H1 (cell line): ENCODE measurements around the gene NFKB1. TPM values are rescaled to one million over a fixed set of nuclear protein-coding genes. Genes with fewer than 3 reads are reported as not detected.

Experiments
- ATF2 ChIP-seq: IDR thresholded peaks from 2 replicates; pipeline ENCODE4 v1.6.1; 2012; ENCODE audit warnings: low read length, inconsistent platforms
- CHD1 ChIP-seq: IDR thresholded peaks from 2 replicates; pipeline ENCODE4 v1.6.1; 2012; ENCODE audit warnings: low read depth, low read length, improper control_type of control experiment
- CHD7 ChIP-seq: fragments of 300-600 bp; sonication (generic); IDR thresholded peaks from 2 replicates; pipeline ENCODE4 v1.7.1; 2012; ENCODE audit warnings: low read length, moderate library complexity, mild to moderate bottlenecking, inconsistent platforms; ENCODE audit not compliant: insufficient replicate concordance
- TAF1 ChIP-seq: IDR thresholded peaks from 2 replicates; pipeline ENCODE4 v1.6.1; 2011; ENCODE audit warnings: mild to moderate bottlenecking, low read depth, low read length
- polyA plus RNA-seq, 7 experiments: library from polyadenylated mRNA; depleted of rRNA in 3 of 7; stranded (reverse) in 5 of 7; unstranded in 2 of 7; fragments of >200 nt in 5 of 7; fragments of 200-250 nt in 2 of 7; gene quantifications; 1 replicate in 5 of 7; 2 replicates in 1 of 7; 4 replicates in 1 of 7; pipeline versions ENCODE4 v1.2.1 to v1.2.3, GENCODE V29; 2011 to 2013; ENCODE audit warnings: missing spikeins in 2 of 7, mixed read lengths in 2 of 7
- total RNA-seq: library from RNA; stranded (reverse); fragmentation: NEBNext Ultra II Directional; extraction: Animal tissue kit (Norgen Biotek cat#: 25700); gene quantifications from 2 replicates; pipeline ENCODE4 v1.2.1, GENCODE V29; 2021

NFKB1 gene
- total and polyA plus RNA-seq, 2 of the 8 experiments (the other 6 are each of a cell fraction or from before 2014, with no cell fraction given) = 2.9 to 6.8 TPM

DNA sequence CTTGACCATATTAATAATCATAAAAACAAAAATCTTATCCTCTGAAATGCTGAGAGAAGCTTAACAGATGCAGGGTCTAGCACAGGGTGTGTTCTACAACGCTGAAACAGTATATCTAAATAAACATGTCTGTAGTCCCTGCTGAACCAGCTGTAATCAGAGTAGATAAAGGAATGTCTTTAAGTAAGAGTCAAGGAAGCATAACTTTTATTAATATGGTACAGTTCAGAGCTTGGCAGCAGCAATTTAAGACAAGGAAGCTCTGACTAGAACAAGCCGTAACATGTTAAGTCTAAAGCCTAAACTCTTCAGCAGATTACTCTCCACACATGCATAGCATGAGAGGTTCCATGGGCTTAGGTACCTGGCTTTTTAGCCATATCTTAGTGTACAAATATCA, 36.1 kb downstream of the NFKB1 start (continued):
- TF ChIP-seq CHD7 = no peak
- TF ChIP-seq CHD1 = no peak
- no peak for TF ChIP-seq TAF1
- TF ChIP-seq ATF2 = no peak
